Measurements from ENCODE around the gene LRFN4. TPM values are rescaled to one million over a fixed set of nuclear protein-coding genes. Genes with fewer than 3 reads are reported as not detected.

Gene LRFN4
- total and polyA plus RNA-seq, 4 donors: 4.6 to 34.4 (median 15.3) TPM

- peaks cover 0 to 5% (median 3%) of the 10 kb centered on the region in 5 donors for H3K4me1 ChIP-seq (ENCODE audit: control insufficient read depth in 5 of 5, insufficient read depth in 5 of 5, low read length in 5 of 5)
- ATAC-seq (ENCODE audit: insufficient read depth, low FRiP score) (no peak), DNase-seq (peak in 1 of 3 donors; percentile 8)
- peaks cover 0 to 22% (median 1%) of the 10 kb centered on the region in 4 donors for H3K36me3 ChIP-seq (ENCODE audit: control insufficient read depth in 4 of 4, insufficient read depth in 4 of 4, low read length in 4 of 4)
- H3K9me3 ChIP-seq (ENCODE audit: control insufficient read depth in 4 of 4, insufficient read depth in 3 of 4, low read length in 3 of 4): no peaks in the 10 kb centered on the region
- no peak overlapping the region for H3K9ac ChIP-seq (ENCODE audit: insufficient read depth in 1 of 2, low read length in 2 of 2)
- H3K4me3 ChIP-seq: no peak overlapping the region
- H3K27ac ChIP-seq (ENCODE audit: low read depth in 1 of 2, low read length in 1 of 2): no peak overlapping the region
- WGBS, 2 donors: 89 to 93% methylated on average over 23 of the region's 23 CpGs
- TF ChIP-seq, protein P1, sequence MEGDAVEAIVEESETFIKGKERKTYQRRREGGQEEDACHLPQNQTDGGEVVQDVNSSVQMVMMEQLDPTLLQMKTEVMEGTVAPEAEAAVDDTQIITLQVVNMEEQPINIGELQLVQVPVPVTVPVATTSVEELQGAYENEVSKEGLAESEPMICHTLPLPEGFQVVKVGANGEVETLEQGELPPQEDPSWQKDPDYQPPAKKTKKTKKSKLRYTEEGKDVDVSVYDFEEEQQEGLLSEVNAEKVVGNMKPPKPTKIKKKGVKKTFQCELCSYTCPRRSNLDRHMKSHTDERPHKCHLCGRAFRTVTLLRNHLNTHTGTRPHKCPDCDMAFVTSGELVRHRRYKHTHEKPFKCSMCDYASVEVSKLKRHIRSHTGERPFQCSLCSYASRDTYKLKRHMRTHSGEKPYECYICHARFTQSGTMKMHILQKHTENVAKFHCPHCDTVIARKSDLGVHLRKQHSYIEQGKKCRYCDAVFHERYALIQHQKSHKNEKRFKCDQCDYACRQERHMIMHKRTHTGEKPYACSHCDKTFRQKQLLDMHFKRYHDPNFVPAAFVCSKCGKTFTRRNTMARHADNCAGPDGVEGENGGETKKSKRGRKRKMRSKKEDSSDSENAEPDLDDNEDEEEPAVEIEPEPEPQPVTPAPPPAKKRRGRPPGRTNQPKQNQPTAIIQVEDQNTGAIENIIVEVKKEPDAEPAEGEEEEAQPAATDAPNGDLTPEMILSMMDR (IDR thresholded peaks at IDR 0.05; ENCODE audit: control extremely low read depth, extremely low read depth): no peak
- H3K27me3 ChIP-seq (ENCODE audit: control insufficient read depth in 3 of 3, insufficient read depth in 3 of 3, low read length in 2 of 3): no peaks in the 10 kb centered on the region
Measured at GRCh38 chr11:66850588-66851238, 6.2 kb upstream of the LRFN4 start.

DNA sequence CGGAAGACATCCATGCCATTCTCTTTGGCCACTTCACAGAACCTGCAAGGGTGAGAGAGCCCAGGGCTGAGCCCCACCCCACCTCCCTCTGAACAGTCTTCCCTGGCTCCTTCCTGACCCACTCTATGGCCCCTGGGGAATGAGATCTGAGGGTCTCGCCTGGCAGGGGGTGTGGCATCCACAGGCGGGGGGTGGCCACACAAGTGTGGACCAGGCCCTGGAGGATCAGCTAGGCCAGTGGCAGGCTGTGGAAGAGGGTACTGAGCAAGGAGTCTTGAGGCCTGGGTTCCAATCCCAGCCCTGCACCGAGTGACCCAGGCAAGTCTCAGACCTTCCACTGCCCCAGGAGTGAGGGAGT is 5.6 kb upstream of the LRFN4 start:
- TF ChIP-seq, protein P1 (IDR thresholded peaks at IDR 0.05; ENCODE audit: control extremely low read depth, extremely low read depth): no peak
- Histone ChIP-seq H3K27ac (ENCODE audit: low read depth in 1 of 2, low read length in 1 of 2) (no peak overlapping the region), H3K36me3 (ENCODE audit: control insufficient read depth in 4 of 4, insufficient read depth in 4 of 4, low read length in 4 of 4) (peaks cover 0 to 17% (median under 1%) of the 10 kb centered on the region in 4 donors), H3K27me3 (ENCODE audit: control insufficient read depth in 3 of 3, insufficient read depth in 3 of 3, low read length in 2 of 3) (no peaks in the 10 kb centered on the region), H3K9me3 (ENCODE audit: control insufficient read depth in 4 of 4, insufficient read depth in 3 of 4, low read length in 3 of 4) (no peaks in the 10 kb centered on the region), H3K4me1 (ENCODE audit: control insufficient read depth in 5 of 5, insufficient read depth in 5 of 5, low read length in 5 of 5) (peaks cover 0 to 7% (median 3%) of the 10 kb centered on the region in 5 donors), H3K4me3 (no peak overlapping the region), H3K9ac (ENCODE audit: insufficient read depth in 1 of 2, low read length in 2 of 2) (no peak overlapping the region)
- DNase-seq (peak in 1 of 3 donors; percentile 8), ATAC-seq (ENCODE audit: insufficient read depth, low FRiP score) (no peak)
- 89 to 93% methylated on average over 4 of the region's 4 CpGs for WGBS, 2 donors

- TF ChIP-seq, protein P1 (IDR thresholded peaks at IDR 0.05; ENCODE audit: control extremely low read depth, extremely low read depth): no peak
- Histone ChIP-seq H3K27me3 (ENCODE audit: control insufficient read depth in 3 of 3, insufficient read depth in 3 of 3, low read length in 2 of 3) (no peaks in the 10 kb centered on the region), H3K27ac (ENCODE audit: low read depth in 1 of 2, low read length in 1 of 2) (no peak overlapping the region), H3K4me3 (no peak overlapping the region), H3K36me3 (ENCODE audit: control insufficient read depth in 4 of 4, insufficient read depth in 4 of 4, low read length in 4 of 4) (peaks cover 0 to 13% (median 0%) of the 10 kb centered on the region in 4 donors), H3K9ac (ENCODE audit: insufficient read depth in 1 of 2, low read length in 2 of 2) (no peak overlapping the region), H3K9me3 (ENCODE audit: control insufficient read depth in 4 of 4, insufficient read depth in 3 of 4, low read length in 3 of 4) (no peaks in the 10 kb centered on the region), H3K4me1 (ENCODE audit: control insufficient read depth in 5 of 5, insufficient read depth in 5 of 5, low read length in 5 of 5) (peaks cover 0 to 7% (median 3%) of the 10 kb centered on the region in 5 donors)
- WGBS, 2 donors: 64 to 72% methylated on average over 26 of the region's 26 CpGs
- peak in 1 of 3 donors; percentile 14 for DNase-seq
- ATAC-seq (ENCODE audit: insufficient read depth, low FRiP score): no peak
Measured at GRCh38 chr11:66851698-66852465, 5.0 kb upstream of the LRFN4 start.

All from lung (tissue), 12 donors.